Measurements from ENCODE around the gene GID8.

Gene GID8

GRCh38 chr20:62951143-62951895 lies 13.4 kb downstream of the GID8 start:
- no peak for TF ChIP-seq CTCF (IDR thresholded peaks at IDR 0.05; ENCODE audit: low read depth, low read length)
- no peak for DNase-seq (ENCODE audit: extremely low read depth, low read depth)

GRCh38 chr20:62951896-62952372 lies 14.0 kb downstream of the GID8 start:
- no peak for TF ChIP-seq CTCF (IDR thresholded peaks at IDR 0.05; ENCODE audit: low read depth, low read length)
- no peak for DNase-seq (ENCODE audit: extremely low read depth, low read depth)

GRCh38 chr20:62952373-62952967 lies 14.5 kb downstream of the GID8 start, which contains the start of gene SLC17A9:
Gene SLC17A9, plus strand, starts transcription at chr20:62952709. Its CDS starts 122 bp downstream, at chr20:62952831.
- DNase-seq (ENCODE audit: extremely low read depth, low read depth), result peak; percentile 29
- no peak; the same call in 1 of the 2 replicates for TF ChIP-seq CTCF (IDR thresholded peaks at IDR 0.05; ENCODE audit: low read depth, low read length)

GRCh38 chr20:62952968-62953838 lies 15.3 kb downstream of the GID8 start:
- DNase-seq (ENCODE audit: extremely low read depth, low read depth), result no peak

GRCh38 chr20:62953839-62954703 lies 16.1 kb downstream of the GID8 start:
- no peak for TF ChIP-seq CTCF (IDR thresholded peaks at IDR 0.05; ENCODE audit: low read depth, low read length)
- peak; percentile 32 for DNase-seq (ENCODE audit: extremely low read depth, low read depth)

More at GRCh38 chr20:62952968-62953838, 15.3 kb downstream of the GID8 start:
- TF ChIP-seq CTCF (IDR thresholded peaks at IDR 0.05; ENCODE audit: low read depth, low read length), result no peak

GRCh38 chr20:62955519-62956386 lies 17.8 kb downstream of the GID8 start:
- DNase-seq (ENCODE audit: extremely low read depth, low read depth), result no peak
- TF ChIP-seq CTCF (IDR thresholded peaks at IDR 0.05; ENCODE audit: low read depth, low read length), result no peak
